Astrocyte (in vitro differentiated cells and primary cell): Measurements from ENCODE around the gene NANOGP8. TPM values are rescaled to one million over a fixed set of nuclear protein-coding genes. Genes with fewer than 3 reads are reported as not detected.

Experiments used
- DNase-seq: peaks from one replicate; pipeline ENCODE4 v3.0.0-alpha.2; 2010; ENCODE audit warnings: low read depth
- FAIRE-seq: peaks from 2 replicates; lab custom pipeline; 2011; peaks lifted over from hg19 to GRCh38; lab: Jason Lieb, UNC
- H2AFZ ChIP-seq: 2 replicates; pipeline ENCODE4 v1.6.0; 2012; ENCODE audit warnings: low read depth, low read length, inconsistent platforms
- H3K27ac ChIP-seq: 2 replicates; pipeline ENCODE4 v1.5.1; 2011; ENCODE audit warnings: low read depth, low read length, inconsistent platforms
- H3K27me3 ChIP-seq: 2 replicates; pipeline ENCODE4 v1.6.0; 2011; ENCODE audit warnings: low read length, inconsistent platforms; ENCODE audit not compliant: insufficient read depth
- H3K36me3 ChIP-seq: 2 replicates; pipeline ENCODE4 v1.5.1; 2011; ENCODE audit warnings: low read length, inconsistent platforms; ENCODE audit not compliant: insufficient read depth
- H3K4me1 ChIP-seq: 2 replicates; pipeline ENCODE4 v1.5.1; 2011; ENCODE audit warnings: low read length, inconsistent platforms; ENCODE audit not compliant: insufficient read depth
- H3K4me2 ChIP-seq: 2 replicates; pipeline ENCODE4 v1.6.0; 2012; ENCODE audit warnings: low read length, inconsistent platforms
- H3K4me3 ChIP-seq: 2 replicates; pipeline ENCODE4 v1.5.1; 2011; ENCODE audit warnings: low read depth, mild to moderate bottlenecking, low read length, inconsistent platforms; ENCODE audit not compliant: insufficient read depth
- H3K79me2 ChIP-seq: 2 replicates; pipeline ENCODE4 v1.6.0; 2012; ENCODE audit warnings: mild to moderate bottlenecking, low read length, inconsistent platforms; ENCODE audit not compliant: insufficient read depth
- H3K9ac ChIP-seq: 2 replicates; pipeline ENCODE4 v1.6.0; 2012; ENCODE audit warnings: mild to moderate bottlenecking, low read length, inconsistent platforms
- H3K9me3 ChIP-seq: 2 replicates; pipeline ENCODE4 v1.5.1; 2012; ENCODE audit warnings: low read depth, mild to moderate bottlenecking, low read length, inconsistent platforms; ENCODE audit not compliant: insufficient read depth
- H4K20me1 ChIP-seq: 2 replicates; pipeline ENCODE4 v1.6.0; 2012; ENCODE audit warnings: low read length, inconsistent platforms; ENCODE audit not compliant: insufficient read depth
- H3K27ac Mint-ChIP-seq: one replicate; pipeline ENCODE4 v1.8.0; 2021; ENCODE audit warnings: mild to moderate bottlenecking, mixed read lengths; ENCODE audit not compliant: unreplicated experiment
- H3K27me3 Mint-ChIP-seq: one replicate; pipeline ENCODE4 v1.8.0; 2021; ENCODE audit warnings: low read depth, mixed read lengths; ENCODE audit not compliant: unreplicated experiment
- H3K36me3 Mint-ChIP-seq: one replicate; pipeline ENCODE4 v1.8.0; 2021; ENCODE audit warnings: low read depth, mixed read lengths; ENCODE audit not compliant: unreplicated experiment
- H3K4me1 Mint-ChIP-seq: one replicate; pipeline ENCODE4 v1.8.0; 2021; ENCODE audit warnings: low read depth, mixed read lengths; ENCODE audit not compliant: unreplicated experiment
- H3K4me3 Mint-ChIP-seq: one replicate; pipeline ENCODE4 v1.8.0; 2021; ENCODE audit warnings: mild to moderate bottlenecking, moderate library complexity, mixed read lengths; ENCODE audit not compliant: unreplicated experiment
- H3K9me3 Mint-ChIP-seq: one replicate; pipeline ENCODE4 v1.8.0; 2021; ENCODE audit warnings: mild to moderate bottlenecking, mixed read lengths; ENCODE audit not compliant: unreplicated experiment
- CTCF ChIP-seq: IDR thresholded peaks from 2 replicates; pipeline ENCODE4 v1.5.1; 2011; ENCODE audit warnings: low read depth, mild to moderate bottlenecking, inconsistent platforms, low read length, moderate library complexity; ENCODE audit not compliant: insufficient read depth
- EZH2 ChIP-seq: IDR thresholded peaks from 2 replicates; pipeline ENCODE4 v1.6.1; 2012; ENCODE audit warnings: mild to moderate bottlenecking, low read length, inconsistent platforms; ENCODE audit not compliant: insufficient read depth
- total RNA-seq: library from RNA; stranded (reverse); gene quantifications from 2 replicates; pipeline ENCODE4 v1.2.1, GENCODE V29; 2021

Gene NANOGP8
- total RNA-seq, 1 donor from 2014 or later: not detected

DNA sequence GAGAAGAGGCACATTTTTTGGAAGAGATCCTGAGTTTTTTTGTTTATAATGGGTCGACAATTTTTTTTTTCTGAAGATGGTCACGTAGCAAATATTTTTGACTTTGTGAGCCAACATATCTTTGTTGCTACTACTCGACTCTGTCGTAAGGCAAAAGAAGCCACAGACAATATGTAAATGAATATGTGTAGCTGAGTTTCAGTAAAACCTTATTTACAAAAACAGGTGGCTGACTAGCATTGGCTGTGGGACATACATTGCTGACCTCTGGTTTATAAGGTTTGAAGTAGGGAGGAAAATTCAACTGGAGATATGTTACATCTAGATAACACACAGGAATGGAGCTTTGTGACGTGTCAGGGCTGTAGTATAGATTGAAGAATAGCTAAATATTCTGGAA, 22.5 kb upstream of the NANOGP8 start:
- no peak for DNase-seq
- TF ChIP-seq EZH2 (no peak), CTCF (no peak)
- H3K36me3 Mint-ChIP-seq: no peaks in the 10 kb centered on the region
- H3K4me1 ChIP-seq: no peaks in the 10 kb centered on the region
- no peak overlapping the region for H3K27ac Mint-ChIP-seq
- no peaks in the 10 kb centered on the region for H4K20me1 ChIP-seq
- H3K36me3 ChIP-seq: no peaks in the 10 kb centered on the region
- H3K4me3 ChIP-seq: no peak overlapping the region
- H3K9me3 Mint-ChIP-seq: no peaks in the 10 kb centered on the region
- peaks cover 3% of the 10 kb centered on the region for H3K4me1 Mint-ChIP-seq
- no peaks in the 10 kb centered on the region for H3K27me3 ChIP-seq
- no peak overlapping the region for H3K4me3 Mint-ChIP-seq
- H3K27ac ChIP-seq: no peak overlapping the region
- H3K79me2 ChIP-seq: no peaks in the 10 kb centered on the region
- no peak overlapping the region for H3K4me2 ChIP-seq
- FAIRE-seq: no peak
- H3K9me3 ChIP-seq: no peaks in the 10 kb centered on the region
- H3K9ac ChIP-seq: no peak overlapping the region
- no peak overlapping the region for H2AFZ ChIP-seq
- H3K27me3 Mint-ChIP-seq: peaks cover 3% of the 10 kb centered on the region

GRCh38 chr15:35107122-35107521, 22.0 kb upstream of the NANOGP8 start:
- Histone ChIP-seq H3K36me3 (no peaks in the 10 kb centered on the region), H3K27ac (no peak overlapping the region), H3K4me1 (no peaks in the 10 kb centered on the region), H3K9ac (no peak overlapping the region), H3K4me3 (no peak overlapping the region), H3K79me2 (no peaks in the 10 kb centered on the region), H3K27me3 (no peaks in the 10 kb centered on the region), H3K4me2 (no peak overlapping the region), H2AFZ (no peak overlapping the region), H3K9me3 (no peaks in the 10 kb centered on the region), H4K20me1 (no peaks in the 10 kb centered on the region)
- no peak for FAIRE-seq
- no peaks in the 10 kb centered on the region for H3K9me3 Mint-ChIP-seq
- no peak overlapping the region for H3K4me3 Mint-ChIP-seq
- TF ChIP-seq CTCF: no peak
- no peak for TF ChIP-seq EZH2
- H3K36me3 Mint-ChIP-seq: no peaks in the 10 kb centered on the region
- no peak for DNase-seq
- H3K27ac Mint-ChIP-seq: no peak overlapping the region
- H3K27me3 Mint-ChIP-seq: peaks cover 3% of the 10 kb centered on the region
- peaks cover 3% of the 10 kb centered on the region for H3K4me1 Mint-ChIP-seq

- Histone ChIP-seq H3K79me2 (no peaks in the 10 kb centered on the region), H3K4me2 (no peak overlapping the region), H3K27ac (no peak overlapping the region), H3K4me1 (no peaks in the 10 kb centered on the region), H3K36me3 (no peaks in the 10 kb centered on the region), H4K20me1 (no peaks in the 10 kb centered on the region), H3K9me3 (no peaks in the 10 kb centered on the region), H3K9ac (no peak overlapping the region), H3K27me3 (no peaks in the 10 kb centered on the region), H2AFZ (no peak overlapping the region), H3K4me3 (no peak overlapping the region)
- Mint-ChIP-seq H3K9me3 (no peaks in the 10 kb centered on the region), H3K4me3 (no peak overlapping the region), H3K27ac (no peak overlapping the region), H3K4me1 (no peaks in the 10 kb centered on the region), H3K27me3 (peaks cover 3% of the 10 kb centered on the region), H3K36me3 (no peaks in the 10 kb centered on the region)
- TF ChIP-seq EZH2: no peak
- no peak for TF ChIP-seq CTCF
- DNase-seq (no peak), FAIRE-seq (no peak)
Measured at GRCh38 chr15:35104526-35105147, 19.5 kb upstream of the NANOGP8 start.
